ENCODE measurements around the gene KLF12.

DNA sequence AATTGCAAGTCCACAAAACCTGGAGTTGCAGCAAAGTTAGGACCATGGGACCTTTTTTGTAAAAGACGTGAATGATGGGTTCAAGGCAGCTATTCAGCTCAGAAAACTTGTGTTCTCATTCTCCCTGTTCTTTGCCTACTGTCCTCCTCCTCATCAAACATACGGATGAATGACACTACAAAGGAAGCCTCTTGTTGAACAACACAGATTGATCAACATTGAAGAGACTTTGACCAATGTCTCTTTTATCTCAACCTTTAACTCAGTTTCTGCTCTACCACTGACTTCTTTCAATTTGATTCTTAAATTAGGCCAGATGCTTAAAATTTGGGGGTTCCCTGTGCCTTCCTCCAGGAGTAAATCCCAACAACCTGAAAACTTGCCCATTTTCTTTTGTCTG is 27.9 kb upstream of the KLF12 start:
- TF ChIP-seq, protein P1, sequence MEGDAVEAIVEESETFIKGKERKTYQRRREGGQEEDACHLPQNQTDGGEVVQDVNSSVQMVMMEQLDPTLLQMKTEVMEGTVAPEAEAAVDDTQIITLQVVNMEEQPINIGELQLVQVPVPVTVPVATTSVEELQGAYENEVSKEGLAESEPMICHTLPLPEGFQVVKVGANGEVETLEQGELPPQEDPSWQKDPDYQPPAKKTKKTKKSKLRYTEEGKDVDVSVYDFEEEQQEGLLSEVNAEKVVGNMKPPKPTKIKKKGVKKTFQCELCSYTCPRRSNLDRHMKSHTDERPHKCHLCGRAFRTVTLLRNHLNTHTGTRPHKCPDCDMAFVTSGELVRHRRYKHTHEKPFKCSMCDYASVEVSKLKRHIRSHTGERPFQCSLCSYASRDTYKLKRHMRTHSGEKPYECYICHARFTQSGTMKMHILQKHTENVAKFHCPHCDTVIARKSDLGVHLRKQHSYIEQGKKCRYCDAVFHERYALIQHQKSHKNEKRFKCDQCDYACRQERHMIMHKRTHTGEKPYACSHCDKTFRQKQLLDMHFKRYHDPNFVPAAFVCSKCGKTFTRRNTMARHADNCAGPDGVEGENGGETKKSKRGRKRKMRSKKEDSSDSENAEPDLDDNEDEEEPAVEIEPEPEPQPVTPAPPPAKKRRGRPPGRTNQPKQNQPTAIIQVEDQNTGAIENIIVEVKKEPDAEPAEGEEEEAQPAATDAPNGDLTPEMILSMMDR (IDR thresholded peaks at IDR 0.05; ENCODE audit: insufficient read depth, low read length, poor library complexity, severe bottlenecking) = no peak
- TF ChIP-seq EZH2phosphoT487 (conservative IDR thresholded peaks at IDR 0.05; ENCODE audit: low read length) = no peak

All from SU-DHL-6 (cell line).